Panc1 (cell line): ENCODE data around the gene DUSP10.

Experiments used
- POLR2AphosphoS5 ChIP-seq: IDR thresholded peaks from 2 replicates; pipeline ENCODE4 v1.6.1; 2012; ENCODE audit warnings: mild to moderate bottlenecking, low read depth, low read length, moderate library complexity
- SIN3A ChIP-seq: IDR thresholded peaks from 2 replicates; pipeline ENCODE4 v1.6.1; 2012; ENCODE audit warnings: low read depth, mild to moderate bottlenecking, low read length, moderate library complexity, borderline replicate concordance; ENCODE audit not compliant: insufficient read depth
- TCF7L2 ChIP-seq: IDR thresholded peaks from 2 replicates; pipeline ENCODE4 v1.6.1; 2011; ENCODE audit warnings: mild to moderate bottlenecking, low read depth, low read length, inconsistent platforms
- TF ChIP-seq, protein P1 (sequence below), 2 experiments: IDR thresholded peaks; 2 replicates each; pipeline ENCODE4 v1.6.1; 2011 to 2012; ENCODE audit warnings: low read depth in 2 of 2, control low read depth in 1 of 2, low read length in 1 of 2, mild to moderate bottlenecking in 1 of 2, moderate library complexity in 1 of 2; ENCODE audit not compliant: insufficient read depth in 1 of 2
- TF ChIP-seq, protein P2 (sequence below): fragments of 450-650 bp; IDR thresholded peaks from 2 replicates; pipeline ENCODE4 v1.5.1; 2017; ENCODE audit warnings: mild to moderate bottlenecking

DNA sequence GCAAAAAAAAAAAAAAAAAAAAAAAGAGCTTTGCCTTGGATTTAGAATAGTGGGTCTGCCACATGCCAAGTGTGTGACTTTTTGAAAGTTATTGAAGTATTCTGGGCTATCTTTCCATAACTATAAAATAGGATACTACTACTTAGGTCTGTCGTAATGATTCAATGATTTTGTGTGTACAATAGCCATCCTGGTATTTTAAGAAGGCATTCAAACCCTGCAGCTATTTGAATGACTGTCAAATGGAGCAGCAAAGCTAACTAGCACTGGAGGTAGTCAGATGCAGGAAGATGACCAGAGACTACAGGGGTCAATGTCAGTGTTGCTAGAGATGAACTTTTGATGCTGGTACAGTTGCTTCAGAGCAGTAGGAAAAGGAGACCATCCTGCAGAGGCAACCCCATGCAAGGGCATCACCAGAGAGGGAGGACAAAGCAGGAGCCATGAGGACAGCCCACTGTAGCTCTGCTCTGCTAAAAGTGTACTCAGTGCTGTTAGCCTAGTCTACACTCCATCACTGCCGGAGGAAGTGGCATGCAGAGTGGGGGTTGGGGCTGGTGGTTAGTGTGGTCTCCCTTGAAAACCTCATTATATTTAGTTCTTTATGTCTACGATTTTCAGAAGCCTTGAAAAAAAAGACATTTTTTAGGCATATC lies 29.0 kb downstream of the DUSP10 start:
- TF ChIP-seq, protein P1, sequence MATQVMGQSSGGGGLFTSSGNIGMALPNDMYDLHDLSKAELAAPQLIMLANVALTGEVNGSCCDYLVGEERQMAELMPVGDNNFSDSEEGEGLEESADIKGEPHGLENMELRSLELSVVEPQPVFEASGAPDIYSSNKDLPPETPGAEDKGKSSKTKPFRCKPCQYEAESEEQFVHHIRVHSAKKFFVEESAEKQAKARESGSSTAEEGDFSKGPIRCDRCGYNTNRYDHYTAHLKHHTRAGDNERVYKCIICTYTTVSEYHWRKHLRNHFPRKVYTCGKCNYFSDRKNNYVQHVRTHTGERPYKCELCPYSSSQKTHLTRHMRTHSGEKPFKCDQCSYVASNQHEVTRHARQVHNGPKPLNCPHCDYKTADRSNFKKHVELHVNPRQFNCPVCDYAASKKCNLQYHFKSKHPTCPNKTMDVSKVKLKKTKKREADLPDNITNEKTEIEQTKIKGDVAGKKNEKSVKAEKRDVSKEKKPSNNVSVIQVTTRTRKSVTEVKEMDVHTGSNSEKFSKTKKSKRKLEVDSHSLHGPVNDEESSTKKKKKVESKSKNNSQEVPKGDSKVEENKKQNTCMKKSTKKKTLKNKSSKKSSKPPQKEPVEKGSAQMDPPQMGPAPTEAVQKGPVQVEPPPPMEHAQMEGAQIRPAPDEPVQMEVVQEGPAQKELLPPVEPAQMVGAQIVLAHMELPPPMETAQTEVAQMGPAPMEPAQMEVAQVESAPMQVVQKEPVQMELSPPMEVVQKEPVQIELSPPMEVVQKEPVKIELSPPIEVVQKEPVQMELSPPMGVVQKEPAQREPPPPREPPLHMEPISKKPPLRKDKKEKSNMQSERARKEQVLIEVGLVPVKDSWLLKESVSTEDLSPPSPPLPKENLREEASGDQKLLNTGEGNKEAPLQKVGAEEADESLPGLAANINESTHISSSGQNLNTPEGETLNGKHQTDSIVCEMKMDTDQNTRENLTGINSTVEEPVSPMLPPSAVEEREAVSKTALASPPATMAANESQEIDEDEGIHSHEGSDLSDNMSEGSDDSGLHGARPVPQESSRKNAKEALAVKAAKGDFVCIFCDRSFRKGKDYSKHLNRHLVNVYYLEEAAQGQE (IDR thresholded peaks at IDR 0.05; ENCODE audit: insufficient read depth in 1 of 2, low read depth in 2 of 2, low read length in 1 of 2), result no peak
- TF ChIP-seq, protein P2, sequence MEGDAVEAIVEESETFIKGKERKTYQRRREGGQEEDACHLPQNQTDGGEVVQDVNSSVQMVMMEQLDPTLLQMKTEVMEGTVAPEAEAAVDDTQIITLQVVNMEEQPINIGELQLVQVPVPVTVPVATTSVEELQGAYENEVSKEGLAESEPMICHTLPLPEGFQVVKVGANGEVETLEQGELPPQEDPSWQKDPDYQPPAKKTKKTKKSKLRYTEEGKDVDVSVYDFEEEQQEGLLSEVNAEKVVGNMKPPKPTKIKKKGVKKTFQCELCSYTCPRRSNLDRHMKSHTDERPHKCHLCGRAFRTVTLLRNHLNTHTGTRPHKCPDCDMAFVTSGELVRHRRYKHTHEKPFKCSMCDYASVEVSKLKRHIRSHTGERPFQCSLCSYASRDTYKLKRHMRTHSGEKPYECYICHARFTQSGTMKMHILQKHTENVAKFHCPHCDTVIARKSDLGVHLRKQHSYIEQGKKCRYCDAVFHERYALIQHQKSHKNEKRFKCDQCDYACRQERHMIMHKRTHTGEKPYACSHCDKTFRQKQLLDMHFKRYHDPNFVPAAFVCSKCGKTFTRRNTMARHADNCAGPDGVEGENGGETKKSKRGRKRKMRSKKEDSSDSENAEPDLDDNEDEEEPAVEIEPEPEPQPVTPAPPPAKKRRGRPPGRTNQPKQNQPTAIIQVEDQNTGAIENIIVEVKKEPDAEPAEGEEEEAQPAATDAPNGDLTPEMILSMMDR, result no peak
- no peak for TF ChIP-seq SIN3A
- no peak for TF ChIP-seq POLR2AphosphoS5
- TF ChIP-seq TCF7L2, result no peak
